HG03280 (cell line): ENCODE measurements around the gene LPCAT3.

ENCODE experiments used
- ATAC-seq: cut with Tn5 transposase; IDR thresholded peaks from one replicate; pipeline ENCODE4 v1.9.1; 2021; ENCODE audit warnings: mild to moderate bottlenecking, moderate library complexity; ENCODE audit not compliant: unreplicated experiment

The LPCAT3 gene

DNA sequence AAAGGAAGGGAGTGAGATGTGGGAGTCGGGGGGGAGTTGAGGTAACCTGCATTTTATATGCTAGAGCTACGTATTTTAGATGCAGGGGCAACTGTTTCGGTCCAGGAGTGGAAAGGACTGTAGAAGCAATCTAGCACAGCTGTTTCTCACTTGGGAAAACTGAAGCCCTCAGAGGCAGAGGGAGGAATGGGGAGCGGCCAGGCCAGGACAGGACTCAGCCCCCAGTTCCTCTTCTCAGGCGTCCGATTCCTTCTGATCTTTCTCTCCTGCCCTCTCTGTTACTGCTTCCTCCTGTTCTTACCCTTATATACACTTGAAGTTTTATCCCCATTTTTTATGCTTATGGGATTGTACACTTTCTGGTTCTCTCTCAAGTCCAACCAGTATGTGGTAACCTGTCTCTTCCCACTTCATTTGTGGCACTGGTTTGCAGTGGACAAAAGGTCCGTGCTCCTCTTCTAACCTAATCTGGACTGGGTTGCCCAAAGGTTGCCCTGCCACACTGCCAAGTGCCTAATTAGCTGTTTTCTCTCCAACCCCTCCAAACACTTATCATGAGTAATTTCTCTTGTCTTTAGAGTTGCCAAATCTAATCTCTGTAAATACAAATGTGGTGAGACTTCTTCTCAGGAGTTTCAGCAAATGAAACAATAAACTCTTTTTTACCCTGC, 16.2 kb downstream of the LPCAT3 start:
- no peak for ATAC-seq

DNA sequence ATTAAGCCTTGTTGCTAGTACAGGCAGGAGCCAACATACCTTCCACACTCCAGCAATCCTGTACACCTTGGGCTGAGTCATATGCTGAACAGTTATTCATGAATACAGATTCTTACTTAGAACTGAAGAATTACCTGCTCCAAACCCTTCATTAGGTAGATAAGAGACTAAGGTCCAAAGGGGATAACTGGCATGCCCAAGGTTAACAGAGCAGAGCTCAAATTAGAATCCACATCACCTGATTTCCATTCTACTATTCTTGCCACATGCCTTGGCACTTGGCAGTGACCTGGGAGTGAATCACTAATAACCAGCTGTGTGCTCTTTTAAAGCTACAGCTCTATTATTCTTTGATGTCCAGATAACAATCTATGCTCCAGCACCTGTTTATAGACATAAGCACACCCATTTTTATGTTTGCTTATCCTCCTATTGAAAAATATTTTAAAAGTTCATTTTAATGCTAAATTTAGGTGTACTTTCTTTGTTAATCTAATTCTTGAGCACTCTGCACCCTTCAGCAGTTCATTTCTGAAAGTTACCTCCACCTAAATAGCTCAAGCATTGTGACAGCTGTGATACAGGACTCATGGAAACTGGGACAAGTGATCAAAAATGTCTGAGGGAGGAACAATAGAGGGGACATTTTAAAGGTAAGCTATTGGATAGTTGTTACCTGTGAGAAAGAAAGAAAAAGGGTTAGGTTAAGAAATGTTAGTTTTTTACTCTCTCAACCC, 19.4 kb downstream of the LPCAT3 start:
- ATAC-seq = no peak

DNA sequence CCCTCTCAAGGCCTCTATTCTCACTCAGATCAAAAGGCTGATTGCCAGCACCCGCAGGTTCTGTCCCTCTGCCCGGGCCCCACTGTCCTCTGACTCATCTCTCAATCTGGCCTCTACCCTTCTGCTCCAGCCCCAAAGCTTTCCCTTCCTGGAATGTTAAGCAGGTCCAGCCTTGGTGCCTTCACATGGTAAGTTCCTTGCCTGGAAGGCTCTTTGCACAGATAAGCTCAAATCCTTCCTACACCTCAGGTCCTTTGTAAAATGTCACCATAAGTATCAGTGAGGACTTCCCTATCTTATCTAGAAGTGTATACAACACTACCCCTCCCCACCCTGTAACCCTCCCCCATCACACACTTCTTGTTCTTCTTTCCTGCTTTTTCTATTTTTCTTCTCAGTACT, 22.2 kb downstream of the LPCAT3 start:
- ATAC-seq = no peak

DNA sequence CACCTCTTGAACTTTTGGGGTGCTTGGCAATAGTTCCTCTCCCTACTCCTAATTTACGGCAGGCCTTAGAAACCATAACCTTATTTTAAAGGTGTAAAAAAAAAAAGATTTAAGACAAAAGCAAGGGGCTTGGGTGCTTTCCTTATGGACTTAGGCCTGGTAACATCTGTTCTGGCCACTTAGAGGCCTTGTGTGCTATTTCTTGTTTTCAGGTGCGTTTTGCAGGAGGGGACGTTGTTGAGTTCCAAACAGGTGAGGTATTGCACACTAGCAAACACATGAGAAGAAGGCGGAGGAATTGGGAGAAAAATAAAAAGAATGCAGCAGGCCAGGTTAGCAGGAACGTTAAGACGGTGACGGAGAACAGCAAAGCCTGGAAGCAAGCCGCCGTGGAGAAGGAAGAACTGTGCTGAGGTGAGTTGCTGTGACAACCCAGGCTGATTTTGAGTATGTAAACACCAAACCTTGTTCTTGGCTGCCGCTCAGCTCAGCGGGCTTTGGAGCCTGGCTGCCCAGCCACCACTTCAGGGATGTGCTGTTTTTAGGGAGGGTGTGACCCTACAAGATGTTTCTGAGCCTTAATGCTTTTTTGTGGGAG, 30.2 kb downstream of the LPCAT3 start:
- no peak for ATAC-seq

DNA sequence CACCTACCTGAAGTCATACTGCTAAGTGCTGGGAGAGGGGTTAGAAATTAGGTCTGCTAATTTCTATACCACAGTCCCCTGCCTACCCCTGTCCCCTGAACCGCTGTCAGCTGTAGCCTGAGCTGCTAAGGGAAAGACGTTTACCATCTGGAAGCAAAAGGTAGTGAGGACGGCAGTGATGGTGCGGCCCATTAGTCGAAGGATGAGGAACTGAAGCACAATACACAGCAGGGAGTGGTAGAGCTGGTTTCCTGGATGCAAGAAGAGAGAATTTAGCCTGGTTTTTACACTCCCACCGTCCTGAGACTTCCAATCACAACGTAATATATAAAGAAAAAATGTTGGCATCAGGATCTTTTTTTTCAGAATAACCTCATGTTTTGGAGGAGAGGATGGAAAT, 35.7 kb downstream of the LPCAT3 start:
- ATAC-seq = no peak

DNA sequence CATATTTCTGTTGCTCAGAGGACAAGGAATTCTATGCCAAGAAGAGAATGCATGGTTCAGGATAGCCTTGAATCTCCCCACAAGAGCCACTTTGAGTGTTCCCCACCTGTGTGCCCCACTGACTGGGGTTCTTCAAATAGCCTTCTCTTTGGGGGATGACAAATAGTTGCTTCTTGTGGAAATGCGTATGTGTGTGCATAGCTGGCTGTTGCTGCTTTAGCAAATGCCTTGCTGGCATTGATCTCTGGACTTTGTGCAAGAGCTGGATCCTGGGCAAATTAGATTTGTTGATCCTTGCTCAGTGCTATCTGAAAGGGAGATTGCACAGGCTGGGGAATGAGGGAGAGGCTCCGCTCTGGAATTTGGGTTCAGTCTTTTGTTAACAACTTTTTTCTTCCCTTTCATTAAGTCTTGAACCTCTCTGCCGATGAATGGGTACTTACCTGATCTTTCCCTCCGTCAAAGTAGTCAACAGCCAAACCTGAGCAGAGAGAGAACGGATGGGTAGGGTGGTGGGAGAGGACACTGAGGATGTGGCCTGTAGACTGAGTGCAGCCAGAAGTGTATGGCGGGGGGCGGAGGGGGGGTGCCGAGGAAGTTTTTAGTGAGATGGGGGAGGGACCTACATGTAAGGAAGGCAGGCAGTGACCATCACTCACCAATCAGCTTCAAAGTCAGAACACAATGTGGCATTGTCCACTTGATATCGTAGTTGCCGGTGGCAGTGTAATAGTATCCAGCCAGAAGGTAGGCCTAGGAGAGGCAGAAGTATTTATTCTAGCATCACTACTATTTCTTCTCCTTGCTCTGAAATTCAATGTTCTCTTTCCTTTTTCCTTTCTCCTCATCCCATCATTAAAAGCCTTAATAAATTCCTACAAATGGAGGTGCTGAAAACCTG, 36.9 kb downstream of the LPCAT3 start:
- no peak for ATAC-seq

DNA sequence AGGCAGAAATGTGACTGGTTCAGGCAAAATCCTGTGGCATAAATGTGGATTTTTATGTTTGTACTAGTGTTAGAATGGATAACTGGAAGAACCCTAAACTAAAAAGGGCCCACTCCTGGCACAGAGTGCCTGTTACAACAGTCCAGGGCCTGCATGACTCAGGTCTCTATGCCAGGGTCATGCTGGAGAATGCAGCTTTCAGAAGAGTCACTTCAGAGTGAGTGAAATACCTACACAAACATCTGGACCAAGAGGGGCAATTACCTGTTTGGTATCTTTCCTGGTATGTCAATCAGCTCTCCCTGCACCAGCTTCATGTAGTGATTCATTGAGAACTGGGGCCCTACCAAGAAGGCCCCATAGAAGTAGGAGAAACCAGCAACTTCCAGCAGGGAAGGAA, 37.5 kb downstream of the LPCAT3 start:
- ATAC-seq = no peak

DNA sequence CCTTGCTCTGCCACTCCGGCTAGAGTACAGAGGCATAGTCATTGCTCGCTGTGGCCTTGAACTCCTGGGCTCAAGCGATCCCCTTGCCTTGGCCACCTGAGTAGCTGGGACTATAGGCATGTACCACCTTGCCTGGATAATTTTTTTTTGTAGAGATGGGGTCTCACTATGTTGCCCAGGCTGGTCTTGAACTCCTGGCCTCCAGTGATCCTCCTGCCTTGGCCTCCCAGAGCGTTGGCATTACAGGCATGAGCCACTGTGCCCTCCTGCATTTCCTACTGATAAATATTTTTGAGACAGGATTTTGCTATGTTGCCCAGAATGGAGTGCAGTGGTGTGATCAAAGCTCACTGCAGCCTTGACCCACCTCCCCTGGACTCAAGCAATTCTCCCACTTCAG, 38.2 kb downstream of the LPCAT3 start:
- ATAC-seq = no peak

DNA sequence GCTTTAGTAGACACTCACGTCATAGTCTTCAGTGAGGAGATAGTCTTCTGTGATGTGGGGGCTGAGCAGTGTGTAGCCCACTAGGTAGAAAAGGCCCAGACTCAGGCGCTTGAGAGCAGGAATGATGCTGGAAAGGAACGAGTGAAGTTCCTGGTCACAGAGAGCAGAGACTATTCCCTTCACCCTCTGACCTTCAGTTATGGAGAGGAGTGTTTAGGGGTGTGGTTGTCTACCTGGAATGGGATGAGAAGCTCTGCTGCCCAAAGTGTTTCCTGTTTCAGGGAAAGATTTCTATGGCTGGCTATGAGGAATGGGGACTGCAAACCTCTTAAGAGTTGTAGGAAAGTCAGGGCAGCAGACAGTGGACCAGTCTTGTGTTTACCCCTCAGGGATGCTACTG, 38.8 kb downstream of the LPCAT3 start:
- ATAC-seq = no peak

DNA sequence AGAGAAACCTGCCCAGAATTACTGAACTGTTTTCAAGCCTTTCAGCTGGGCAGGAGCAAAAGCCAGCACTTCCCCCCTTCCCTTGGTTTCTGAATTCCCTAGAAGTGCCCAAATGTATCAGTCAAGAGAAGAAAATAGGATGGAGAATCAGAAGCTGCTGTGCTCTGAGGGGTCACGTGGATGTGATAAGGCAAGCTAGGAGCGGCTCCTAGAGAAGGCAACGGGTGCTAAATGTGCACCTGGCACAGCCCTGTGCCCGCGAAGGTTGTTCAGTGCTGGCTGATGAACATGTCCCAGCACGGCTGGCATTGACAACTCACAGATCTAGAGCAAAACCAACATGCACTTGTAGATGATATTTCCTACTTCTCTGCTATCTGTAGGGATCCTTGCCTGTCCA, 39.3 kb downstream of the LPCAT3 start:
- ATAC-seq = no peak

DNA sequence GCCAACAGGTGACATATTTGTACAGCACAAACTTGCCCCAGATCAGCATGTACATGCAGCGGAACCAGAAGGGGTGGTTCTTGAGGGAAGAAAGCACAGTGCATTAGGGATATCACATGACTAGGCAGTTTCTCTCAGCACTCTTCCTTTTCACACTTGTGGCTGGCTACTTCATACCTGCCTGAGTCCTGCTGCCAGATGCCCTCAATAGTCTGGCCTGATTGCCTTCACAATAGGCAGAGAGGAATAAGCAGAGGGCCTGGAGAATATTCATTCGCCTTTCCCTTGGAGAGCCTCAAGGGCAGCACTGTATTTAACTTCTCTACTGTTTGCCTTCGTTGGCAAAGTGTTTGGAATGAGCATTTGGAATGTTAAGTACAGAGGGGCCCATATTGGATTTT, 39.7 kb downstream of the LPCAT3 start:
- no peak for ATAC-seq

DNA sequence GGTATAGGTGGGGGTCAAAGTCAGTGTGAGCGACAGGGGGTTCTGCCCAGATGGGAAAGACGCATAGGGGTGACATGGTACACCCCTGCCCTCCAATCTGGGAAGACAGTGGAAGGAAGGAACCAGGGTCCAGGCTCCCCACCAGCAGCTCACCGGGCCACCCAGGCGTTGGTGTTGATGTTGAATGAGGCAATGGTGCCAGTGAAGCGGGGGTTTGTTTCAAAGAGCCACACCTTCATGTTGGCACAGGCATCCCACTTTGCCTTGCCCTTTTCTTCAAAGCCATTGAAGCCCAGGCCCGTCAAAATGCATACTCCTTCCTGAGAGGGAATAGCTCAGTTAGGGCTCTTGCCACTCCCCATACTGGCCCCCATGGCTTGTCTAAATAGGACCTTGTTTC, 40.1 kb downstream of the LPCAT3 start:
- ATAC-seq = no peak

DNA sequence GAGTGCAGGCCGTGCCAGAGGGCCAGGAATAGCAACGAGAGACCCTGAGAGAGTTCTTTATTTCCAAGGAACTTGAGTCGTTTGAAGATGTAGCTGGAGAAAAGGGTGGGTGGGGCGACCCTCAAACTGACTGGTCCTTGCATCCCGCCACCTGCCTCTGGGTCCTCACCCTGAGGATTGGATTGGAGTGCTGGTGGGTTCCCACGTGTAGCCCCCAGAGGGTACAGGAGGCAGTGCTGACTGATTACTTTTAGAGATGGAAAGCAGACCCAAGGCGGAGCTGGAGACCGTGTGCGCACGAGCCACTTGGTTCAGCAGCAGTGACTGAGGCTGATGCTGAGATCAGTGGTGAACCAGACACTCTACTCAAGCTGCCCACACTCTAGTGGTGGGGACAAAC, 40.6 kb downstream of the LPCAT3 start:
- ATAC-seq = no peak

DNA sequence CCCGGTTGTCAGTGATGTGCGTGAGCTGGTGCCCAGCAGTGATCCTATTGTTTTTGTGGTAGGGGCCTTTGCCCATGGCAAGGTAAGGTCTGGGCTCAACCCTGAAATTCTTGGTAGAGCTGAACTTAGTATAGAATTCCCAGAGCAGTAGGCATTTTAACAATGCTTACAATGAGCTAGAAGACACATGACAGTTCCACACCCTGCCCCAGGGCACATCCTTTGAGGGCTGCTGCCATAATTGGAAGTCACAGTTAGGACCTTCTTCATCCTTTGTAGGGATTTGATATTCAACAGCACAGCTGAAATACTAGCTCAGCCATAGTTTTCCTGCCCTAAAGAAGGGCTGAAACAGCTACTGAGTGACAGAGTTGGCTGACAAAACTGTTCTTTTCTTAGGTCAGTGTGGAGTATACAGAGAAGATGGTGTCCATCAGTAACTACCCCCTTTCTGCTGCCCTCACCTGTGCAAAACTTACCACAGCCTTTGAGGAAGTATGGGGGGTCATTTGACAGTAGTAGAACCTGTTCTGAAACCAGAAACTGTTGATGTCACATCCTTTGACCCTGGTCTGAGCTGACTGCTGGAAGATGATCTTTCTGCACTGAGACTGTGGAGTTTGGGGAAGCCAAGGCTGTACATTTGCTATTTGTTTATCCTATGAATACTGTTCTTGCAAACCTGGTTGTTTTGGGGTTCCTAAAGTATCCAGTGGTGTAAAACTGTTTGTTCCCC, 42.8 kb downstream of the LPCAT3 start:
- no peak for ATAC-seq

DNA sequence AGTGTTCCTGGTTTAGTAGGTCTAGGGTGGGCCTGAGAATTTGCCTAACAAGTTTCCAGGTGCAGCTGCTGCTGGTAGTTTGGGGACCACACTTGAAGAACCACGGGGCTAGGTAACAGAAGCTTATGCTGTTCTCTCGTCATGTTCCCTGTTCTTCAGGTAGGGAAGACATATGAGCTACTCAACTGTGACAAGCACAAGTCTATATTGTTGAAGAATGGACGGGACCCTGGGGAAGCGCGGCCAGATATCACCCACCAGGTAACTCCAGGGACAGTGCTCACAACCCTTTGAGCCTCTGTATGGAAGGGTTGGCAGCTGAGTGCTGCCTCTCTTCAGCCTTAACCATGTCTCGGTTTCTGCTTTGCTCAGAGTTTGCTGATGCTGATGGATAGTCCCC, 44.1 kb downstream of the LPCAT3 start:
- no peak for ATAC-seq

DNA sequence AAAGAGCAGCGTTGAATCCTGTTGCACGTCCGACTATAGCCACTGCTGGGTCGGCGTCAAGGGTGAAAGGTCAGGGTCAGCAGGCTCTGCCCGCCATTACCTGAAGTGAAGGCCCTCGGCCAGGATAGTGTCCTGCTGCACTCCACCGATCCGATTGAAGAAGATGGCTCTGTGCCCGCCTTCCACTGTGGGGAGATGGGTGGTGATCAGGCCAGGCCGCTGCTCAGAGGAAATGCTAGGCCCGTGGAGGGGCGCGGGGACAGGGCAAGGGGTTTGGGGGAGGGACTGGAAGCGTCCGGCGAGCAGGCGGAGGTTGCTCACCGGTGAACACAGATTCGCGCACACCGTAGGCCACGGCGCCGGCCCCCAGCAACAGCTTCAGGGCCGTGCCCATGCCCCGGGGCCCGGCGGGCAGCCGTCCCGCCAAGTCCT, 48.2 kb downstream of the LPCAT3 start:
- no peak for ATAC-seq

DNA sequence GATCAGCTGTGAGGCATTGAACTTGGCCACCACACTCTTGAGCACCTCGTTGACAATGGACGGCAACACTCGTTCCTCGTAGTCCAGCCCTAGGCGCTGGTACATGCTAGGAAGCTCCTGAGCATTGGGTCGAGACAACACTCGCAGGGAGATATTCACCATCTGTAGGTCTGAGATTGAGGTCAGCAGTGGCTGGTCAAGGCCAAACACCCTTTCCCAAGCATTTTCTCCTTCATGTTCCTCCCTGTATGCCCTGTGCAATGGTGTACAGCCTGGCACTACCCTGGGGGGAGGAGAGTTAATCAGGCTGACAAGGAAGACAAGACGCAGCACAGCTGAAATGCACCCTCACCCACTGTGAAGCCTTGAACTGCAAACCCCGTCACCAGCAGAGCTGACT, 49.9 kb downstream of the LPCAT3 start:
- no peak for ATAC-seq

DNA sequence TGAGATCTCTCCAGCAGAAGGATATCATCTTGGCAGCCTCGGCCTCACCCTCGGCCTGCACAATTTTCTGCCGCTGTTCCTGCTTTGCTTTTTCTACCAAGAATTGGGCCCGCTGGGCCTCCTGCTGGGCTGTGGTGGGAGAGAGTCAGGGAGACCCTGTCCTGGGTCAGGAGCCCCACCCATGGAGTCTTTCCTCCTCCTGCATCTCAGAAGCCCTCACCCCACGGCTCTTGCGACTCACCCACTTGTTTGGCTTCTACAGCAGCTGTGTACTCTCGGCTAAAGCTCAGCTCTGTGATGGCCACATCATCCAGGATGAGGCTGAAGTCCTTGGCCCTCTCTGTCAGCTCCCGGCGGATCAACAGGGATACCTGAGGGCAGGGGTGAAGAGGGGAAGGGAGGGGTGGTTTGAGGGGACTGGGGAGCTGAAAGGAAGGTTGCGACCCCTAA, 50.6 kb downstream of the LPCAT3 start:
- ATAC-seq = no peak

DNA sequence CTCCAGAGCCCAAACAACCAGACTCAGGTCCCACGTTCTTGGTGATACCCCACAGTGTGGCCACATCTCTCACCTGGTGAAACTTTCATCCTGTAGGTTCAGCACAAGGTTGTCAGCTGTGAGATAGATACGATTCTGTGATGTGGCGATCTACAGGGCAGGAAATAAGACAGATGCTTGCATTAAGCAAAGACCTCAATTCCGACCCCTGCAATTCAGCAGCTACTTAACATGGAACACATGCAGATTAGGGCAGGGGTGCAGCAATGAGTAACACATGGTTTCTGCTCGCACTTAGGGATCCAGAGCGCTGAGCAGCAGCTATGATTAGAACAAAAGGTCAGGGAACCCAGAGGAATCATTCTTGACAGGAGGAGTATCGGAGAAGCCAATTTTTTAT, 51.9 kb downstream of the LPCAT3 start:
- ATAC-seq = no peak

DNA sequence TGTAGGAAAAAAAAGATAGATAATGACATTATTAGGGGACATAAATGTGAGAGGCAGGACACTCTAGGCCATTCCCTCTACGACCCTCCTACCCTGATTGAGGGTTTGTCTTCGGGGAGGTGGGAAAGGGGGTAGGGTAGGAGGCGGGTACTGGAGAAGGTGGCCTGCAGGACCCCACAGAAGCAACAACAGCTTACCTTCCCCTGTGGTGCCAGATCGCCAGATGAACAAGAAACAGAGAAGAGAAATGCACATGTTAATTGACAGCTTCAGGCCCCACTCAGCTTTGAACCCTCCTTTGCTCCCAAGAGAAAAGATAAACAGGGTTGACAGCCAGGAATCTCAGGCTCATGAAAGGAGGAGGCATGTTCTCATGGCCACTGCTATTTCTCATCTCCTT, 52.6 kb downstream of the LPCAT3 start:
- ATAC-seq = no peak
